ENCODE measurements around the gene LRP2BP. TPM values are rescaled to one million over a fixed set of nuclear protein-coding genes. Genes with fewer than 3 reads are reported as not detected.

Gene LRP2BP
- total and polyA plus RNA-seq, 2 of the 4 experiments (the other 2 are of a cell fraction), result 0.10 to 0.18 TPM

GRCh38 chr4:185416955-185417354 is 21.2 kb upstream of the LRP2BP start:
- no peak overlapping the region for H3K4ac ChIP-seq (ENCODE audit: low read depth, low read length)
- no peak overlapping the region for H3K56ac ChIP-seq (ENCODE audit: extremely low read depth, insufficient read depth, low read length)
- ChIA-PET POLR2A (ENCODE audit: unreplicated experiment) (no interaction called here), CTCF (no interaction called here)
- H3K36me3 ChIP-seq (ENCODE audit: control insufficient read depth, insufficient read depth, low read length), result peaks cover 16% of the 10 kb centered on the region
- no peak overlapping the region for H4K5ac ChIP-seq (ENCODE audit: low read depth, low read length)
- H4K91ac ChIP-seq (ENCODE audit: insufficient read depth, low read depth, low read length), result no peak overlapping the region
- no peak overlapping the region for H3K18ac ChIP-seq (ENCODE audit: low read depth, low read length)
- TF ChIP-seq CTCF (conservative IDR thresholded peaks at IDR 0.05; ENCODE audit: low read depth, low read length) (no peak), RFX5 (IDR thresholded peaks at IDR 0.05; ENCODE audit: low read depth, low read length) (no peak), NFE2L2 (IDR thresholded peaks at IDR 0.05; ENCODE audit: low read depth, low read length) (no peak), CHD1 (IDR thresholded peaks at IDR 0.05; ENCODE audit: low read depth, low read length) (no peak), CEBPB (IDR thresholded peaks at IDR 0.05; ENCODE audit: low read depth, low read length) (no peak), MXI1 (IDR thresholded peaks at IDR 0.05; ENCODE audit: borderline replicate concordance, low read depth, low read length) (no peak), FOS (IDR thresholded peaks at IDR 0.05; ENCODE audit: low read depth, low read length) (no peak), RCOR1 (IDR thresholded peaks at IDR 0.05; ENCODE audit: insufficient replicate concordance, low read length) (no peak), MAZ (IDR thresholded peaks at IDR 0.05; ENCODE audit: borderline replicate concordance, low read depth, low read length) (no peak), MAFK (IDR thresholded peaks at IDR 0.05; ENCODE audit: low read depth, low read length) (no peak), ELK1 (IDR thresholded peaks at IDR 0.05; ENCODE audit: borderline replicate concordance, low read depth, low read length) (no peak)
- H2BK120ac ChIP-seq (ENCODE audit: low read depth, low read length), result no peak overlapping the region
- H3K14ac ChIP-seq (replicated peaks; ENCODE audit: low read depth, low read length), result no peak overlapping the region
- no peaks in the 10 kb centered on the region for H3K27me3 ChIP-seq (ENCODE audit: control insufficient read depth, insufficient read depth, low read length)
- no peaks in the 10 kb centered on the region for H3K9me3 ChIP-seq (ENCODE audit: control insufficient read depth, insufficient read depth, low read length)
- H3K4me3 ChIP-seq (ENCODE audit: insufficient read depth, low read depth, low read length), result no peak overlapping the region
- DNase-seq (no peak), ATAC-seq (ENCODE audit: low read depth) (no peak)
- intact Hi-C loops (cut with micrococcal nuclease) (no loop called here), in situ Hi-C loops (cut with MboI; ENCODE audit: low sequenced_read_pairs) (no loop called here), dilution Hi-C loops (cut with HindIII; ENCODE audit: low sequenced_read_pairs, unreplicated experiment) (no loop called here)
- H2BK5ac ChIP-seq (ENCODE audit: low read depth, low read length, poor library complexity, severe bottlenecking), result no peak overlapping the region
- peaks cover 6% of the 10 kb centered on the region; the same call in 1 of the 2 replicates for H4K20me1 ChIP-seq (ENCODE audit: insufficient read depth, low read length)
- no peak overlapping the region for H4K8ac ChIP-seq (ENCODE audit: low read depth in 2 of 2, low read length in 2 of 2)
- 0 out of 2 replicates have a peak, but pooled peaks cover 1% of the 10 kb centered on the region for H3K4me1 ChIP-seq (ENCODE audit: control insufficient read depth, insufficient read depth, low read length)
- H3K27ac ChIP-seq (ENCODE audit: insufficient read depth, low read length), result no peak overlapping the region
- H2AFZ ChIP-seq (replicated peaks; ENCODE audit: low read length, poor library complexity), result no peak overlapping the region
- H3K9ac ChIP-seq (ENCODE audit: low read depth, low read length), result no peak overlapping the region
- no peak overlapping the region for H2AK5ac ChIP-seq (ENCODE audit: low read depth, low read length)
- H3K4me2 ChIP-seq (ENCODE audit: low read depth, low read length), result no peak overlapping the region
- no peak overlapping the region for H2AK9ac ChIP-seq (replicated peaks; ENCODE audit: low read depth, low read length, poor library complexity)
- BruUV-seq (replicated peaks), result no TSS peak
- no peak overlapping the region for H3K23ac ChIP-seq (ENCODE audit: low read depth, low read length)
- H2BK15ac ChIP-seq (ENCODE audit: low read depth, low read length), result no peak overlapping the region
- peaks cover 9 to 10% of the 10 kb centered on the region in 2 experiments for H3K79me1 ChIP-seq (ENCODE audit: low read depth in 1 of 2, low read length in 2 of 2)
- no peak overlapping the region for H2BK20ac ChIP-seq (ENCODE audit: low read depth, low read length)
- H3K9me1 ChIP-seq (ENCODE audit: insufficient read depth, low read length), result peaks cover 9% of the 10 kb centered on the region

All from IMR-90 (cell line).